HG03442 (cell line): ENCODE results near the gene CLIC5.

ENCODE experiments used
- ATAC-seq: cut with Tn5 transposase; IDR thresholded peaks from one replicate; pipeline ENCODE4 v1.9.1; 2021; ENCODE audit warnings: mild to moderate bottlenecking, moderate library complexity; ENCODE audit not compliant: unreplicated experiment

CLIC5 gene

DNA sequence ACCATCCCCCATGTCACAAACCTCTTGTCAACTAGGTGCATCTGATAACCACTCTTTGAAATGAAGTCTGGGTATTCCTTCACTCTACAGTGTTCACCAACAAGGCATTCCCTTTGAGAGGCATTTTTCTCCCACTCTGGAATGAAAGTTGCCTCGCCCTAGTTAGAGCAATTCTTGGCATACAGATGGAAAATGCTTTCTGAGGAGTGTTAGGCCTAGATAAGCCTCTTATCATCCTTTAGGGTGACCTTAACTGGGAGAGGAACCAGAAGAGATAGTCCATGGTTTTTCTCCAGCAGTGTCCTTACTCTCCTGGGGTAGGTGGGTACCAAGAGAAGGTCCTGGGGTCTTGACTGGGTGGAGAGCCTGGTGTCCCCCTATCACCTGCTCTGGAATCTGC is 14.8 kb downstream of the CLIC5 start:
- no peak for ATAC-seq

DNA sequence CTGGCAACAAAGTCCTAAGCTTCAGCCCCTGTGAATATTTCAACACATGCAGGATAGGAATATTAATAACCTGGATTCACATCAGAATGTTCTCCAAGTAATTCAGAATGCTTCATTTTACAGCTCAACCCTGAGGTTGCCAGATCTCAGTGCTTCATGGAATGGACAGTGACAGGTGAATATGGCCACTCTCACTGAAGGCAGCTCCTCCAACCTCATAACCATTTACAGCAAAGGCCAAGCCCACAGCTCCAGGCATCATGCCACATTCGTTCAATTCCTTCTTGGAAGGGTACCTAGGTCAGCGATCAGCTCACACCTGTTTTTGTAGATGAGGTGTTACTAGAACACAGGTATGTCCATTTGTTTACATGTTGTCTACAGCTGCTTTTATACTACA is 17.1 kb downstream of the CLIC5 start:
- ATAC-seq: no peak

DNA sequence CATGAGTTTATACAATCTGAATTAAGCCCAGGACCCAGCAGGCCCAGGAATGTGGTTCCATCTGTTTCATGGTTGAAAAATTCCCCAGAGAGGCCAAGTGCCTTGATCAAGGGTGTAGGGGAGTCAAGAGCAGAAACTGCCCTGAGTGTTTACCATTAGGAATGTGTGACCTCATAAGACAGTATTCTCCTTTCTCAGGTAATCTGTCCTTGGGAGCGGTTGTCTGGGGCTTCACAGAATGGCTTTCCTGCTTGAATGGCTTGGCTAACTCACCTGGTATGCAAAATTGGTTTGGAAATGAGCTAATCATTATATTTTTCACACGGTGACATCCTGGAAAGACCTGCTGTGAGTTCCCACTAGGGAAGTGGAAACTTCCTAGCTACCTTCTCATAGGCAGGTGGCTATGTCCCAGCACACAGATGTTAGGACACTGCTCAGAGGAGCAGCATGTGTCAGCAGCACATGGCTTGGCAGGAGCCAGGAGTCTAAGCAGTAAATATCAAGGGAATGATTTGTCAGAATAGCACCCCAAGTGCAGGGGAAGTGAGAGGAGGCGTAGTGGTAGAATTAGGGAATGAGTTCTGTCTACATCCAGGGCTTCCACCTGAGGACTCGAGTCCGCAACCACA is 17.7 kb downstream of the CLIC5 start:
- ATAC-seq: no peak

DNA sequence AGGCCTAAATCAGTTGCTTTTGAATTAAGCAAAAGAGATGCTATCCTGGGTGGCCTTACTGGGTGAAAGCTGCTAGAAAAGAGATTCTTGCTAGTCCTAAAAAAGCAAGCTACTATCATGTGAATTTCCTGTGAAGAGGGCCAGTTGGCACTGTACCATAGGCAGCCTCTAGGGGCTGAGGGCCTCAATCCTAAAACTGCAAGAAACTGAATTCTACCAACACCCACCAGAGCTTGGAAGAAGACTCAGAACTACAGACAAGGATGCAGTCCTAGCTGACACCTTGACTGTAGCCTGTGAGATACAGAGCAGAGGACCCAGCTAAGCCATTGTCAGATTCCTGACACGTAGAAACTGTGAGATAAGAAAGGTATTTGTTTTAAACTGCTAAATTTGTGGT is 24.5 kb downstream of the CLIC5 start:
- no peak for ATAC-seq

DNA sequence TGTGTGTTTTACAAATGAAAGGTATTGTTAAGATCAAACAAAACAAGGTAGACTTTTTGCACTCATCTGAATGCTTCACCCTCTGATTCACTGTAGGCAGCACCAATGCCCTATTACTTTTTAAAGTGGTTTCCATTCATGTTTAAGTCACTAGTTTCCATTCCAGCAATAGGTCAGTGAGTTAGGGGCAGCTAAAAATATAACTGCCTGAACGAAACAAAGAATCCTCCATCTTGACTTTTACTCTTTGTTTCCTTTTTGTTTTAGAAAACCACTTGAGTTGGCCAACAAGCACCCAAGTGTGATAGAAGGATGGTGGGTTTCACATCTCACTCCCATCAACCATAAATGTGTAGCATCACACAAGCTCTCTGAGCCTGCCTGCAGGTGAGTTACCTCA is 25.5 kb downstream of the CLIC5 start:
- no peak for ATAC-seq

DNA sequence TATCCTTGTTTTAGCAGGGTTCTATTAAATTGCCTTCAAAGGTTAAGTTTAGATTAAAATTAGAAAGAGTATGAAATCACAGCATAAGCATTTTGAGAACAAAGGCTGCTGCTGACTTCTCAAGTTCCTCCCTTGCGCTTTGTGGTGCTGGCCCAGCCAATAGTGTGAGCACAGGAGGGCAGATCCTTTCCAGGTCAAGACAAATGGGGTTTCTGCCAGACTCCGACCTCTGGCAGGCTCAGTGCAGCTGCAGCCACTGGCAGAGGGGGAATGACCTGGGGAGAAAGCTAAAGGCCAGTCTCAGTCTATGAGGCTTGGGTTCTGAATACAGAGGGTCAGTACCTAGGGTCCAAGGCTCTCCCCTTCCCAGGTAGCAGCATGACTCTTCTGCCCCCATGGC is 27.0 kb downstream of the CLIC5 start:
- ATAC-seq: no peak

DNA sequence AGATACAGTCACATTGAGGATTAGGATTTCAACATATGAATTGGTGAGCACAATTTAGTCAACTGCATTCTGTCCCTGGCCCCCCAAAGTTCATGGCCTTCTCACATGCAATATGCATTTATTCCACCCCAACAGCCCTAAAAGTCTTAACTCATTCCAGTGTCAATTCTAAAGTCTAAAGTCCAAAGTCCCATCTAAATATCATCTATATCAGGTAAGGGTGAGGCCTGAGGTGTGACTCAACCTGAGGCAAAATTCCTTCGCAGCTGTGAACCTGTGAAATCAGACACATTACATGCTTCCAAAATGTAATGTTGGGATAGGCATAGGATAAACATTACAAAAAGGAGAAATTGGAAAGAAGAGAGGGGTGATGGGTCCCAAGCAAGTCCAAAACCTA is 27.8 kb downstream of the CLIC5 start:
- ATAC-seq: no peak

DNA sequence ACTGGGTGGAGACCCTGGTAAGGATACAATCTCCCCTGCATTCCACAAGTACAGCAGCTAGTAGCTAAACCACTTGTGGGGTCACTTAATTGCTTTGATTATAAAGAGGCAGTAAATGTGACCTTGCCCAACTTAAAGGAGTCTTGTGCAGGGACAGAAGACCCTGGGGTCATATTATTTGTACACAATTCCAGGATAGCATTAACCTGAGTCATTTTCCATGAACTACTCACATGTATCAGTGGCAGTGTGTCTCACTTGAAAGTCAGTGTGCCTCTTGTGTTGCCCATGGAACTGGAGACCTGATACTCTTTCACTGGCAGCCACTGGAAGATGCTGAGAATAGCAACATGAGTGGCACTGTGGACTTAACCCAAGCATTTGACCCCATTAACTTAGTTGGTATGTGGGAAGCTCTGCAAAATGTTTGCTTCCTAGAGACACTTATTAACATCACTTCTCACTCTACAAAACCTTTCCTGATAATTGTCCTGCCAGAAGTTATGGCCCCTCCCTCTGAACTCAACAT is 28.9 kb downstream of the CLIC5 start:
- no peak for ATAC-seq

DNA sequence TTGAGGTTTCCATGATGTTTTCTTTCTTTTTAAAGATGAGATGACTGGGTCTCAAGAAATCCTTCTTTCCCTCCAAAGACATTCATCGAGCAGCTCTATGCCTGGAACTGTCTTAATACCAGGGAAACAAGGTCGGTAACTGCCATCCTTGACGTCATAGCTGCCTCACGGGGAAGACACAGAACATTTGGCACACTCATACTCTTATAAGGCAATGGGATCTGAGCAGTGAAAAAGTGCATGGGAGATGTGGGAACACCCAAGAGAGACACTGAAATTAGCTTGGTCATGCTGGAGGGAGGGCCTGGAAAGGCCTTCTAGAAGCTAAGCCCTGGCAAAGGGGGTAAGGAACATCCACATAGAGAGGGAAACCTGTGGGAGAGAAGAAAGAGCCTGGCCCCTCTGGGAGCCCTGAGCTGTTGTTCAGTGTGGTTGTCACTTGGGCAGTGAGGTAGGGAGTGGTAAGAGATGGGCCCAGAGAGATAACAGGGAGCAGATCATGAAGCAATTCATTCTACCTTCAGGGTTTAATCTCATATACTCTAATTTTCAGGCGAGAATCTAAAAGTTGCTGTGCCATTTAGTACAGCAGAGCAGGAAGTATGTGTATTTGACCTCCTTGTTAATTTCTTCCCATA is 30.8 kb downstream of the CLIC5 start:
- ATAC-seq: no peak

DNA sequence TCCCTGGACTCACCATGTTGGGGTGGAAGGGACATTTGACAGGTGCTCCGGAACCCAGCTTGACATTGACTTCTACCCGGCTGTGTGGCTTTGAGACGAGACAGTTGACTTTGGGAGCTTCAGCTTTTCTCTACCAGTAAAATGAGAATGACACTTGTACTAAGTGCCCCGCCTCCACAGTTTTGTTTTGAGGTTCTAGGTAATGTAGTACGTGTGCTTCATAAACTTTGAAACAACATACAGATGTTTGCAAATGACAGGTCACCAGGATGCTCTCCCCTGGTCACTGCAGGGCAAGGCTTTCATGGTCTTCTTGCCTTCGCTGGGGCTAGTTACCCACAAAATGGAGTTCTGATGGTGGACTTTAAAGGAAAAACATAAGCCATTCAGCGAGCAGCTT is 31.3 kb downstream of the CLIC5 start:
- ATAC-seq: no peak

DNA sequence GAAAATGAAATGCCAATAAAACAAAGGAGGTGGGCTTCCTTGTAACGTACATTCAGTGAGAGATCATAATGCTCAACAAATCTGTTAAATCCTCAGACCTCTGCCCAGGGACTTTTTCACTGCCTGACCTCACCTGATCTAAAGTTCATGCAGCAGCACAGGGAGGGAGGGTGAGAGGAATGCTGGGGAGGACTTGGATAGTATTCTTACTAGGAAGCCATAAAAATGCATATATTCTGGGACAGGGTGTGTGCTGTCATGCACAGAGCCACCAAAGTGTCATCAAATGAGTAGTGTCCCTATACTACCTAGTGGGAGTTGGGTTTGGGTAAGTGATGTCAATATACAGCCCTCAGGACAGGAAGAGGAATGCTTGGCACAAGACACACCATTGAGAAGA is 32.6 kb downstream of the CLIC5 start:
- no peak for ATAC-seq

DNA sequence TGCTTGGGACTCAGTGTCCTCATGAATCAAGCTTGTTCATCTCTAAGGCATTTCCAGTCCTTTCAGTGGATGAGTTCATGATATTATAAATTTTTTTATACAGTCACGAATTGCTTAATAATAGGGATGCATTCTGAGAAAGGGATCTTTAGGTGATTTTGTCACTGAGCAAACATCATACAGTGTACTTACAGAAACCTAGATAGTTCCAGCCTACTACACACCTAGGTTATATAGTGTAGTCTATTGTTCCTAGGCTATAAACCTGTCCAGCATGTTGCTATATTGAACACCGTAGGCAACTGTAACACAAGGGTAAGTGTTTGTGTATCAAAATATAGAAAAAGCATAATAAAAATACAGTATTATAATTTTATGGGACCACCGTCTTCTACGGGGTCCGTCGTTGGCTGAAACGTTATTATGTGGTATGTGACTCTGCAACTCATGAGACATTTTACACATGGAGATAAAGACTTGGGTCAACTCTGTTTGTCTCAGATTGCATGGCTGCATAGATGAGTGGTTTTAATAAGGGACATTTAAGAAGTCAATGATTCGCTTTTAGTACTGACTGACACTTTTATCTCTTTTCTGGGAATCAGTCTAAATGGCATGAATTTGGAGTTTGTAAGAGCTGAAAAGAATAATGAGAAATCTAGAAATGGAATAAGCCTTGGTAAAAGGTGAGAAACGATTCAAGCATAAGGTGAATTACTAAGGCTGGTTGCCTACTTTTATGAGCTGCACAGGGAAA is 33.2 kb downstream of the CLIC5 start:
- no peak for ATAC-seq

DNA sequence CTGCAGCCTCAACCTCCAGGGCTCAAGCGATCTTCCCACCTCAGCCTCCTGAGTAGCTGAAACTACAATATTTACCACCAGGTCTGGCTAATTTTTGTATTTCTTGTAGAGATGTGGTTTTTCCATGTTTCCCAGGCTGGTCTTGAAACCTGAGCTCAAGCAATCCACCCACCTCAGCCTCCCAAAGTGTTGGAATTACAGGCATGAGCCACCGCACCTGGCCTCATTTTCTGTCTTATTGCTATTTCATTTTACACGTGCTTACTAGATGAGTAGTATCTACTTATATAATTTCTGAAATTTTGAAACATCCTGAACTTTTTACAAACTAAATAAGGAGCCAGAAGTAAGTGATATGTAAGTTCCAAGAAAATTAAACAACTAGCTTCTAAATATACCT is 34.6 kb downstream of the CLIC5 start:
- no peak for ATAC-seq

DNA sequence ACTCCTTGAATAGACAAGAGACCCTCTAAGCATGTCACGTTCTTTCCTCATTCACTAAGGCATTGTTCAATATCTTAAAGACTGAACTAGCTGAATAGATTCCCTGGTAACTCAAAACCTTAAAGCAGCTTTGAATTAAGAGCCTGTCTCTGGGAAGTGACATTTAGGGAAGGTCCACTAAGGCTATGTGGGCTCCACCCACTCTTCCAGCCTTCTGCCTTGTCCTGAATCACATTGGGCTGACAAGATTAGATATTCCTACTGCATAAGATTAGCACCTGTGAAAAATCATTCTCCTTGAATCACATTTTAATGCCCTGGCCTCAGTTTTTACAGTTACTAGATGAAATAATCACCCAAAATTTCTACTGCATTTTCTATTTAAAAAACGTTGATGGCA is 36.3 kb downstream of the CLIC5 start:
- ATAC-seq: no peak

DNA sequence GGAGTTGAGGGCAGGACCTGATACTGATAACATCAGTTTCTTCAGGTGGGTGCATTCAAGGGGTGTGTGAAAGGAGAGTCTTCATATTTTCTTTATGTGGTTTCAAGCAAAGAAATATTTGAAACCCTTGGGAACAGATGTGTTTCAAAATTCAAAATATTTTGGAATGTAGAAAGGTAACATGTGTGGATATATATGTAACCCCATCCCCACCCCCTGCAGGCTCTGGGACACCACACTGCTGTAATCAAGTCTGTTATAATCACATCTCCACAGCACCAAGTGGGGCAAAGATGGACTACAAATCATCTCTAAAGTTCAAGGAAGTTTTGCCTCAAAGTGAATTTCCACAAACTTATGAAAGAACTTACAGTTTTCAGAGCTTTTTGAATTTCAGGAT is 41.1 kb downstream of the CLIC5 start:
- no peak for ATAC-seq

DNA sequence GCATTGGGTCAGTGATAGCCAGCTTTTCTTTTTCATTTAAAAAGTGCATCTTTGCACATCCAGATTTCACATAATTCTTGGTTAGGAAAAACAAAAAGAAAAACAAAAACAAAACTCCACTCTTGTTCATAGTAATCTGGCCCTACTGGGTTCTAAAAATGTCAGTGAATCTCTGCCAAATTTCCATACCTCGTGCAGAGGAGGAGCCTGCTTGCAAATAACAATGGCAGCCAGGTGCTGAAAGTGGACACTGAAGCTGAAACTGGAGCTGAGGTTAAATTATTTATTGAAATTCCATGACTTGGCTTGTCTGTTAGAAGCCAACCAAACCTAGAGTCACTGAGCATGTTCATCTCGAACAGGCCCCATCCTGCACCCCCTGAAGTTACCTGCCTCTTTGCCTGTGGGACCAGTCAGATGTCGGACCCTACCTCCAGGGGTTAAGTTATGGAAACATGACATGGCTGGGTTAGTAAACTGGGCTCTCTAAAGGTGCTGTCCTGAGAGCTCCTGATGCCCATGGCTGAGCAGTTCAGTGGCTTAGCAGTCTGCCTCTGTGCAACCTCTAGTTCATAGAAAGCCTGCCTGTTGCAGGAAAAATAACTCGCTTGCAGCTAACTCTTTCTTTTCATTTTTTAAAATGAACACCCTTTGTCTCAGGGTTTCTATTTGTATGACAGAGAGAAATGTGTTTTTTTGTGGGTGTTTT is 42.7 kb downstream of the CLIC5 start:
- no peak for ATAC-seq

DNA sequence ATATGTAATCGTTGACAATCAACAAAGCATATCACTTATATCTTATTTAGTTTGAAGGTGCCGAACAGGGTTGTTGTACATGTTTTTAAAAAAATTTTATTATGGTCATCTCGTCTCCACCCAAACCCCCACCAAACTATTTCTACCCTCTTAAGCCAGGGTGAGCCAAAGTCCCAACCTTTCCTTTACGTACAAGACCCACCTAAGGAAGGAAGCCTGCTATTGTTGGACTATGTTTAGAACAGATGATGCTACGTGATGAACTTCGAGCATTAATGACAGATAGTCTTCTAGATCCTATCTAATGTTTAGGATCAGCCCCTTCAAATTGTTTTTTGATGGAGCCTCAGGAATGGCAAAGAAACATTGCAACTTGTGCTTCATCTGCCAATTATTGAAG is 44.4 kb downstream of the CLIC5 start:
- ATAC-seq: no peak

DNA sequence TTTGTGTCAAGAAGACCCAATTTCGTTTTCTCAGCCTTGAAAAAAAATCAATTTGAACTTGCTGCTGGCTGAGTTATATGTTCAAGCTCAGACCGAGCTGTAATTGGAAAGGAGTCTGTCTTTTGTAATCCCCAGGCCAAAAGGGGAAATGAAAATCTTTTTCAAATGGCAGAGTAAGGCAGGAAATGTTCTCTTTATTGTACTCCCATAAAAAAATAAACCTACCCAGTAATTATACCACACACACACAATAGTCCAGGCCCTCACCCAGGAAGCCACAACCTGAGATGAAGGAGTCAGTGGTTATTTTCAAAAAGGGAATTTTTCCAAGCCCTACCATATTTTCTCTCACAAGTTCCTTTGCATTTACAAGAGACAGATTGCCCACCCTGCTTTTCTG is 45.3 kb downstream of the CLIC5 start:
- ATAC-seq: no peak

DNA sequence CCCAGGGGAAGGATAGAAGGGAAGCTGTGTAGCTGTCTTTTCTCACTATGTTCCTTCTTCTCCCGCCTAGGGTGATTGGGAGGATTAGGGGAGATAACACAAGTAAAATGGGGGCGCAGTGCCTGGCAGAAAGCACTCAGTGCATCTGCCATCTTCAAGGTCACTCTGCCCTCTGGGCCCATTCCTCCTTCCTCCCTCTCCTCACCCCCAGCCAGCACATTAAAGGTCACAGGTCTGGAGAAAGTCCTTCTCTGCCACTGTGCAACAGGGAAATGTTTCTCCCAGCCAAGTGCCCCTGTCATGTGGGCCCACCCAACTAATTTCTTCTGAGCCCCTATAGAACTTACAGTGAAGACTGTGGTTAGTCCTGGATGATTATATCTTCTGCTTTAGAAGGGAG is 45.8 kb downstream of the CLIC5 start:
- ATAC-seq: no peak

DNA sequence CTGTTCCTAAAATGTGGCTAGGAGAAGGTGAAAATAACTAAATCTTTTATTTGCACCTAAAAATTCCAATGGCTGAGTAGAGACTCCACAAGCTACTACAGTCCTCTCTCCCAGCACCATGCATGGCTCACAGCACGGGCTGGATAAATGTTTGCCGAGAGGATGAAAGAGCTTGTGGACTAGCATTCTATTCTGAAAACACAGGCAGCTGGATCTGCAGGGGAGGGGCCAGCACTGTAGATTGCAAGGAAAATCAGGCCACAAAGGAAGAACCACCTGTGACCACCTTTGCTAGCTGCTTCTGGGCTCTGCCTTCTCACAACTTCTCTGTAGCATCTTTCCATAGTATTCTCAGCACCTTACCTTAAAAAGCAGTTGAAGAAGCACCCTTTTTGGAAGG is 46.6 kb downstream of the CLIC5 start:
- no peak for ATAC-seq

DNA sequence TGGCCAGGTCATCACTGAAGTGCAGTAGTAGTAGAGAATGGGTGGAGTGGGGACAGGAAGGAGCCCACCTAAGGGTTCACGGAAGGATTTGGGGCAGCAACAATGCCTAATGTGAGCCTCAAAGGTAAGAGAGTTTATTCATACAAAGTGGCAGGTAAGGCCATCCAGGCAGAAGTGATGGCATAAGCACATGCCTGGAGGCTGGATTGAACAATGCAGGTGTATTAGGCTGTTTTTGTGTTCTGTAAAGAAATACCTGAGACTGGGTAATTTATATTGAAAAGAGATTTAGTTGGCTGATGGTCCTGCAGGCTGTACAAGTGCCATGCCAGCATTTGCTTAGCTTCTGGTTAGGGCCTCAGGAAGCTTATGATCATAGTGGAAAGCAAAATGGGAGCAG is 48.3 kb downstream of the CLIC5 start:
- no peak for ATAC-seq

DNA sequence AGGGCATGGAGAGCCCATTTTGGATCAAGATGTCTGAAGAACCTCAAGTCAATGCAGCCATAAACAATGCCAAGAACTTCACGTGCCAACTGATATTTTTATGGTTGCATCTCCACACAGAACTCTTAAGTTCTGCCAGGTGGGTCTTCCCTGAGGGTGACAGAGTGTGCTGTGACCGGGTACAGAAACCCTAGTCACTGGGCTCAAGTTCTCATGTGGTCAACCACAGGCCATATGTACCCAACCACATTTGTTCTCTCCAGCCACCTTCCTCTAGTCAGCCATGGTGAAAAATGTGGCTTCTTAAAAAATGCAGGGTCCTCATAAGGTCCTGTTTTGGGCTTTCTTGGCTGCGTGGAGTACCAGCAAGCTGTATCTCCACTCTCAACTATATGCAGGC is 48.9 kb downstream of the CLIC5 start:
- ATAC-seq: no peak
